HEK293 (cell line): ENCODE measurements around the gene NKAIN4.

ENCODE experiments used
- CTCF ChIA-PET: fragments of 350-600 bp; formaldehyde crosslinking; extraction: SDS; loops from one replicate; lab custom pipeline; 2021; ENCODE audit warnings: antibody characterized with exemption; lab: Yijun Ruan, JAX
- POLR2A ChIA-PET: fragments of 300-600 bp; formaldehyde crosslinking; extraction: SDS; loops from one replicate; lab custom pipeline; 2020; ENCODE audit warnings: antibody characterized with exemption, inconsistent platforms; lab: Yijun Ruan, JAX
- H3K27ac ChIP-seq: fragments of 200-500 bp; sonication (Bioruptor generic); 2 replicates; pipeline ENCODE4 v1.5.1; 2014; ENCODE audit warnings: low read depth, low read length, control low read depth, inconsistent platforms; ENCODE audit errors: extremely low read depth
- H3K36me3 ChIP-seq, 2 experiments: fragments of 200-500 bp in 1 of 2; sonication (Bioruptor generic) in 1 of 2; 1 replicate in 1 of 2; 2 replicates in 1 of 2; pipeline ENCODE4 v1.5.1; 2014 to 2017; ENCODE audit warnings: inconsistent platforms in 2 of 2, low read length in 2 of 2; ENCODE audit not compliant: control insufficient read depth in 2 of 2, insufficient read depth in 1 of 2
- H3K4me1 ChIP-seq: fragments of 200-500 bp; sonication (Bioruptor generic); 2 replicates; pipeline ENCODE4 v1.5.1; 2014; ENCODE audit warnings: mild to moderate bottlenecking, low read length, inconsistent platforms; ENCODE audit not compliant: control insufficient read depth, insufficient read depth
- H3K4me3 ChIP-seq: 2 replicates; pipeline ENCODE4 v1.5.1; 2011; ENCODE audit warnings: low read depth, mild to moderate bottlenecking, control low read depth, low read length, moderate library complexity
- H3K9me3 ChIP-seq: fragments of 200-500 bp; sonication (Bioruptor generic); 2 replicates; pipeline ENCODE4 v1.5.1; 2014; ENCODE audit warnings: low read depth, low read length, inconsistent platforms; ENCODE audit not compliant: control insufficient read depth, insufficient read depth
- EGR2 ChIP-seq: fragments of 450-650 bp; formaldehyde crosslinking; IDR thresholded peaks from 2 replicates; pipeline ENCODE4 v1.5.1; 2016; ENCODE audit warnings: low read depth, missing biosample characterization, missing genetic modification characterization
- HOXA7 ChIP-seq: sonication (generic); formaldehyde crosslinking; IDR thresholded peaks from 2 replicates; pipeline ENCODE4 v1.8.1; 2022; ENCODE audit warnings: missing genetic modification reagents, borderline replicate concordance
- KLF16 ChIP-seq: fragments of 450-650 bp; formaldehyde crosslinking; IDR thresholded peaks from 2 replicates; pipeline ENCODE4 v1.5.1; 2017; ENCODE audit warnings: missing biosample characterization, missing genetic modification characterization
- MYNN ChIP-seq: fragments of 450-650 bp; formaldehyde crosslinking; IDR thresholded peaks from 2 replicates; pipeline ENCODE4 v1.5.1; 2016; ENCODE audit warnings: missing biosample characterization, missing genetic modification characterization, borderline replicate concordance
- TRIM28 ChIP-seq: IDR thresholded peaks from 2 replicates; pipeline ENCODE4 v1.6.1; 2011; ENCODE audit warnings: low read length, control low read depth, borderline replicate concordance
- ZBTB20 ChIP-seq: fragments of 450-650 bp; formaldehyde crosslinking; IDR thresholded peaks from 2 replicates; pipeline ENCODE4 v1.5.1; 2016; ENCODE audit warnings: missing biosample characterization, missing genetic modification characterization
- ZNF140 ChIP-seq: fragments of 450-650 bp; formaldehyde crosslinking; IDR thresholded peaks from 2 replicates; pipeline ENCODE4 v1.5.1; 2016; ENCODE audit warnings: missing biosample characterization, missing genetic modification characterization
- ZNF266 ChIP-seq: fragments of 450-650 bp; formaldehyde crosslinking; IDR thresholded peaks from 2 replicates; pipeline ENCODE4 v1.5.1; 2016; ENCODE audit warnings: missing biosample characterization, missing genetic modification characterization, low read depth
- ZNF426 ChIP-seq: fragments of 450-650 bp; formaldehyde crosslinking; IDR thresholded peaks from 2 replicates; pipeline ENCODE4 v1.5.1; 2017; ENCODE audit warnings: missing biosample characterization, missing genetic modification characterization, mild to moderate bottlenecking, inconsistent platforms, moderate library complexity
- ZNF433 ChIP-seq: fragments of 450-650 bp; formaldehyde crosslinking; IDR thresholded peaks from 2 replicates; pipeline ENCODE4 v1.5.1; 2016; ENCODE audit warnings: missing biosample characterization, missing genetic modification characterization, low read depth
- ZNF596 ChIP-seq: fragments of 450-650 bp; IDR thresholded peaks from 2 replicates; pipeline ENCODE4 v1.5.0; 2018; ENCODE audit warnings: missing biosample characterization, mild to moderate bottlenecking, missing genetic modification characterization, moderate library complexity
- ZNF623 ChIP-seq: fragments of 450-650 bp; formaldehyde crosslinking; IDR thresholded peaks from 2 replicates; pipeline ENCODE4 v1.5.1; 2016; ENCODE audit warnings: missing biosample characterization, missing genetic modification characterization
- ZNF791 ChIP-seq: fragments of 450-650 bp; formaldehyde crosslinking; IDR thresholded peaks from 2 replicates; pipeline ENCODE4 v1.5.1; 2016; ENCODE audit warnings: missing biosample characterization, missing genetic modification characterization
- ZNF843 ChIP-seq: fragments of 450-650 bp; formaldehyde crosslinking; IDR thresholded peaks from 2 replicates; pipeline ENCODE4 v1.5.1; 2016; ENCODE audit warnings: missing biosample characterization, missing genetic modification characterization
- TF ChIP-seq, protein P1 (sequence below): fragments of 450-650 bp; formaldehyde crosslinking; optimal IDR thresholded peaks from 2 replicates; pipeline ENCODE3; 2016; ENCODE audit warnings: missing biosample characterization, mild to moderate bottlenecking, missing genetic modification characterization
- TF ChIP-seq, protein P2 (sequence below): fragments of 450-650 bp; formaldehyde crosslinking; IDR thresholded peaks from 2 replicates; pipeline ENCODE4 v1.5.1; 2016; ENCODE audit warnings: missing biosample characterization, missing genetic modification characterization
- TF ChIP-seq, protein P3 (sequence below): fragments of 450-650 bp; formaldehyde crosslinking; IDR thresholded peaks from 2 replicates; pipeline ENCODE4 v1.5.1; 2016; ENCODE audit warnings: missing biosample characterization, missing genetic modification characterization
- TF ChIP-seq, protein P4 (sequence below): fragments of 450-650 bp; formaldehyde crosslinking; IDR thresholded peaks from 2 replicates; pipeline ENCODE4 v1.5.1; 2016; ENCODE audit warnings: missing biosample characterization, missing genetic modification characterization

Gene NKAIN4

DNA sequence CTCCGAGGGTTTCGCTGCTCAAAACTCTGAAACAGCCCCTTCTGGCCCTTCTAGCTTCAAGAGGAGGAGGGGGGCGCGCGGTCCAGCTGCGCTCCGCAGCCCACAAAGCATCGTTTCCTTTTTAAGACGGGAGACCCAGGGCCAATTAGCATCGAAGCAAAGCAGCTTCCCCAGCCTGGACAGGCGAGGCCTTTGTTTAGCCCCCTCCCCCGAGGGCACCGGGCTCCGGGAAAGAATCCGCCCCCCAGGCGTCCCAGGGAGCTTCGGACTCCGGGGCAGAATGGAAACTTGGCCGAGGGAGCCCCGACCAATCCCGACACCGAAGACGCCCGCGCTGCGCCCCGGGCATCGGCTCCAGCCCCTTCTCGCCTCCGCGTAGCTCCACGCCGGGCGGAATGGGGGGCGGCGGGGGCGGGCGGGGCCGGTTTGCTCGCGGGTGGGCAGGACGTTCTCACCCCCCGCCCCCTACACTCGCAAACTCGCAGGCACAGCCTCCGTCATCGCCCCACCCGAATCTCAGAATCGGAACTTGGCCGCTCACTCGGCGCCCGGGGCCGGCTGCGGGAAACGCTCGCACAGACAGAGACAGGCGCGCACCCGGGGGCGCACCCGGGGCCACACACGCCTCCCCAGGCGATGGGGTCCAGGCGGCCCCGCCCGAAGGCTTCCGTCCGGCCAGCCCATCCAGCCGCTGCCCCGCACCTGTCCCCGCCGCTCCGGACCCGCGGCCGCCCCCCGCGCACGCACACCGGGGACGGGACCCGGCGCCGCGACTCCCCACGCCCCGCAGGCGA, 628 bp downstream of the NKAIN4 start (continued):
- TF ChIP-seq ZNF596 (tag by site-specific recombination): no peak
- TF ChIP-seq, protein P1, sequence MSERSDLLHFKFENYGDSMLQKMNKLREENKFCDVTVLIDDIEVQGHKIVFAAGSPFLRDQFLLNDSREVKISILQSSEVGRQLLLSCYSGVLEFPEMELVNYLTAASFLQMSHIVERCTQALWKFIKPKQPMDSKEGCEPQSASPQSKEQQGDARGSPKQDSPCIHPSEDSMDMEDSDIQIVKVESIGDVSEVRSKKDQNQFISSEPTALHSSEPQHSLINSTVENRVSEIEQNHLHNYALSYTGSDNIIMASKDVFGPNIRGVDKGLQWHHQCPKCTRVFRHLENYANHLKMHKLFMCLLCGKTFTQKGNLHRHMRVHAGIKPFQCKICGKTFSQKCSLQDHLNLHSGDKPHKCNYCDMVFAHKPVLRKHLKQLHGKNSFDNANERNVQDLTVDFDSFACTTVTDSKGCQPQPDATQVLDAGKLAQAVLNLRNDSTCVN: peak; percentile 48
- TF ChIP-seq ZNF426 (tag by site-specific recombination): no peak
- TF ChIP-seq, protein P2, sequence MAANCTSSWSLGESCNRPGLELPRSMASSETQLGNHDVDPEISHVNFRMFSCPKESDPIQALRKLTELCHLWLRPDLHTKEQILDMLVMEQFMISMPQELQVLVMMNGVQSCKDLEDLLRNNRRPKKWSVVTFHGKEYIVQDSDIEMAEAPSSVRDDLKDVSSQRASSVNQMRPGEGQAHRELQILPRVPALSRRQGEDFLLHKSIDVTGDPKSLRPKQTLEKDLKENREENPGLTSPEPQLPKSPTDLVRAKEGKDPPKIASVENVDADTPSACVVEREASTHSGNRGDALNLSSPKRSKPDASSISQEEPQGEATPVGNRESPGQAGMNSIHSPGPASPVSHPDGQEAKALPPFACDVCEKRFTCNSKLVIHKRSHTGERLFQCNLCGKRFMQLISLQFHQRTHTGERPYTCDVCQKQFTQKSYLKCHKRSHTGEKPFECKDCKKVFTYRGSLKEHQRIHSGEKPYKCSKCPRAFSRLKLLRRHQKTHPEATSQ (tag by site-specific recombination): no peak
- TF ChIP-seq ZNF433 (tag by site-specific recombination): no peak

DNA sequence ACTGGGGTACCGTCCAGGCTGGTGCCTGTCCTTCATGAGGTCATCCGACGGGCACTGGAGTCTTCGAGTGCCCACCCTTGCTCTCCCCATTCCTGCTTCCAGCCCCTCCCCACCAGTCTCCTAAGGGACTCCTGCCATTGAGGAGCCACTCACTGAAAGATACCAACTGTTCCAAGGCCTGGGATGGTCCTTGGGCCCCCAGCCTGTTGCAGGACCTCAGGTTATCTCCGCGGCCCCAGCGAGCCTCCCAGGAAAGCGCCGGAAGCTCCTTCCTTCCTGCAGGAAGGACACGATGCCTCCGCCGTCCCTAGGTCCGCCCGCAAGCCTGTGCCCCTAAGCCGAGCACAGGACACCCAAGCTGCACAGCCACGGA, 1.2 kb downstream of the NKAIN4 start:
- H3K9me3 ChIP-seq: no peaks in the 10 kb centered on the region
- H3K36me3 ChIP-seq: no peaks in the 10 kb centered on the region
- H3K4me3 ChIP-seq: no peak overlapping the region
- H3K27ac ChIP-seq: no peak overlapping the region
- no peaks in the 10 kb centered on the region for H3K4me1 ChIP-seq
- TF ChIP-seq ZNF140 (tag by site-specific recombination): no peak
- TF ChIP-seq EGR2 (tag by site-specific recombination): no peak
- TF ChIP-seq KLF16 (tag by site-specific recombination): no peak
- TF ChIP-seq HOXA7 (CRISPR knock-in tag): no peak
- ChIA-PET POLR2A (interaction anchor here (1.1 kb wide), 1 partner anchor 29 kb away, joined by 6 read pairs; no protein-coding TSS in a partner anchor), CTCF (interaction anchor here (0.7 to 4.1 kb wide), 5 partner anchors 11 to 222 kb away, joined by 3 to 53 read pairs (median 4); partner anchors contain the start of gene BIRC7)

DNA sequence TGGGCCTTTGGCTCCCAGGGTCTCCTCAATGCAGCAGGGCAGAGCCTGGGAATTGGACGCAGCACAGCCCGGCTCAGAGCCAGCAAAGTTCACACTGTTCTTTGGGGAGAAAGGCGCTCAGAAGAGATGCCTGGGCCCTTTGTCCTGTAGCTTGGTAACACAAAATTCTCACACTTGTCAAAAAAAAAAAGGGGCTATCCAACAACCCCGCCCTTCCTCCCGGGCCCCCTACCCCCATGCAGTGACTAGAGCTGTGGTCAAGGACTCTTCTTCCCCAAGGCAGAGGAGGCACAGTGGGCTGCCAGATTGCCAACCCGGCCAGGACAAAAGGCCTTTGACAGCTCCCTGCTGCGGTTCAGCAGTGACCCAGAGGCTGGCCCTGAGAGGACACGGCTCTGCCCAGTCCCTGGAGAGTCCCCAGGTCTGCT, 2.0 kb downstream of the NKAIN4 start:
- no peaks in the 10 kb centered on the region for H3K9me3 ChIP-seq
- TF ChIP-seq TRIM28: no peak
- no peak for TF ChIP-seq MYNN
- TF ChIP-seq, protein P3, sequence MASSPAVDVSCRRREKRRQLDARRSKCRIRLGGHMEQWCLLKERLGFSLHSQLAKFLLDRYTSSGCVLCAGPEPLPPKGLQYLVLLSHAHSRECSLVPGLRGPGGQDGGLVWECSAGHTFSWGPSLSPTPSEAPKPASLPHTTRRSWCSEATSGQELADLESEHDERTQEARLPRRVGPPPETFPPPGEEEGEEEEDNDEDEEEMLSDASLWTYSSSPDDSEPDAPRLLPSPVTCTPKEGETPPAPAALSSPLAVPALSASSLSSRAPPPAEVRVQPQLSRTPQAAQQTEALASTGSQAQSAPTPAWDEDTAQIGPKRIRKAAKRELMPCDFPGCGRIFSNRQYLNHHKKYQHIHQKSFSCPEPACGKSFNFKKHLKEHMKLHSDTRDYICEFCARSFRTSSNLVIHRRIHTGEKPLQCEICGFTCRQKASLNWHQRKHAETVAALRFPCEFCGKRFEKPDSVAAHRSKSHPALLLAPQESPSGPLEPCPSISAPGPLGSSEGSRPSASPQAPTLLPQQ (tag by site-specific recombination): no peak
- TF ChIP-seq ZNF843 (tag by site-specific recombination): no peak
- TF ChIP-seq, protein P4, sequence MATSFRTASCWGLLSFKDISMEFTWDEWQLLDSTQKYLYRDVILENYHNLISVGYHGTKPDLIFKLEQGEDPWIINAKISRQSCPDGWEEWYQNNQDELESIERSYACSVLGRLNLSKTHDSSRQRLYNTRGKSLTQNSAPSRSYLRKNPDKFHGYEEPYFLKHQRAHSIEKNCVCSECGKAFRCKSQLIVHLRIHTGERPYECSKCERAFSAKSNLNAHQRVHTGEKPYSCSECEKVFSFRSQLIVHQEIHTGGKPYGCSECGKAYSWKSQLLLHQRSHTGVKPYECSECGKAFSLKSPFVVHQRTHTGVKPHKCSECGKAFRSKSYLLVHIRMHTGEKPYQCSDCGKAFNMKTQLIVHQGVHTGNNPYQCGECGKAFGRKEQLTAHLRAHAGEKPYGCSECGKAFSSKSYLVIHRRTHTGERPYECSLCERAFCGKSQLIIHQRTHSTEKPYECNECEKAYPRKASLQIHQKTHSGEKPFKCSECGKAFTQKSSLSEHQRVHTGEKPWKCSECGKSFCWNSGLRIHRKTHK (tag by site-specific recombination): no peak
- TF ChIP-seq ZBTB20 (tag by site-specific recombination): no peak
- no peak for TF ChIP-seq ZNF266 (tag by site-specific recombination)
- TF ChIP-seq ZNF791 (tag by site-specific recombination): no peak
- TF ChIP-seq ZNF623: no peak
- H3K4me3 ChIP-seq: no peak overlapping the region
- H3K27ac ChIP-seq: no peak overlapping the region
- H3K4me1 ChIP-seq: no peaks in the 10 kb centered on the region
- ChIA-PET CTCF (interaction anchor here (1.6 to 4.1 kb wide), 4 partner anchors 11 to 32 kb away, joined by 4 to 53 read pairs (median 4); partner anchors contain the start of gene BIRC7), POLR2A (no interaction called here)
- H3K36me3 ChIP-seq: no peaks in the 10 kb centered on the region
